Neutrophil (primary cell): ENCODE measurements around the gene MZB1.
A peak's percentile ranks its signal among the peaks of the same experiment; 100 is the strongest.
"Not testable (repeated sequence)": the region's sequence is repeated elsewhere in the genome, so short reads cannot be mapped to it uniquely, and the experiment has no call there.

ENCODE experiments used
- H3K27ac ChIP-seq: fragments of 200-600 bp; sonication (generic); 2 replicates; pipeline ENCODE4 v1.5.1; 2016; ENCODE audit warnings: mild to moderate bottlenecking, moderate library complexity
- H3K27me3 ChIP-seq: fragments of 200-600 bp; sonication (generic); 2 replicates; pipeline ENCODE4 v1.6.0; 2016; ENCODE audit warnings: mild to moderate bottlenecking
- H3K36me3 ChIP-seq: fragments of 200-600 bp; sonication (generic); 2 replicates; pipeline ENCODE4 v1.5.1; 2017
- H3K4me1 ChIP-seq, 2 experiments: fragments of 200-600 bp in 1 of 2; sonication (generic) in 1 of 2; 1 replicate in 1 of 2; 2 replicates in 1 of 2; pipeline versions ENCODE4 v1.5.1 to v1.6.1; 2013 to 2016; ENCODE audit warnings: low read depth in 1 of 2, low read length in 1 of 2, mild to moderate bottlenecking in 1 of 2, moderate library complexity in 1 of 2; ENCODE audit not compliant: control insufficient read depth in 1 of 2, insufficient read depth in 1 of 2
- H3K4me3 ChIP-seq, 2 experiments: fragments of 200-600 bp in 1 of 2; sonication (generic) in 1 of 2; 1 replicate in 1 of 2; 2 replicates in 1 of 2; pipeline ENCODE4 v1.5.1; 2013 to 2016; ENCODE audit warnings: low read depth in 1 of 2, low read length in 1 of 2, mild to moderate bottlenecking in 1 of 2, moderate library complexity in 1 of 2
- H3K9me3 ChIP-seq: fragments of 200-600 bp; sonication (generic); 2 replicates; pipeline ENCODE4 v1.5.1; 2016
- CTCF ChIP-seq: fragments of 200-600 bp; sonication (generic); IDR thresholded peaks from 2 replicates; pipeline ENCODE4 v1.5.1; 2016; ENCODE audit warnings: antibody characterized with exemption

MZB1 gene

GRCh38 chr5:139387611-139388197 lies 2.0 kb downstream of the MZB1 start:
- peaks cover 22% of the 10 kb centered on the region for H3K27me3 ChIP-seq
- no peaks in the 10 kb centered on the region for H3K36me3 ChIP-seq
- peaks cover 57 to 69% of the 10 kb centered on the region in 2 experiments for H3K4me1 ChIP-seq
- H3K27ac ChIP-seq: no peak overlapping the region
- no peaks in the 10 kb centered on the region for H3K9me3 ChIP-seq
- H3K4me3 ChIP-seq: no peak overlapping the region
- no peak for TF ChIP-seq CTCF

GRCh38 chr5:139386956-139387355 lies 2.8 kb downstream of the MZB1 start:
- H3K36me3 ChIP-seq, H3K27ac ChIP-seq, H3K9me3 ChIP-seq, H3K4me3 ChIP-seq: not testable (repeated sequence)
- Histone ChIP-seq H3K27me3 (peaks cover 14% of the 10 kb centered on the region), H3K4me1 (peaks cover 49 to 63% of the 10 kb centered on the region in 2 experiments)

- H3K36me3 ChIP-seq: no peaks in the 10 kb centered on the region
- H3K27me3 ChIP-seq: peaks cover 5% of the 10 kb centered on the region
- H3K4me1 ChIP-seq: peaks cover 43 to 59% of the 10 kb centered on the region in 2 experiments
- no peaks in the 10 kb centered on the region for H3K9me3 ChIP-seq
- TF ChIP-seq CTCF: no peak
- H3K4me3 ChIP-seq: peak overlapping the region; percentile 0 to 64
- H3K27ac ChIP-seq: peak overlapping the region; percentile 86
These were observed 3.7 kb downstream of the MZB1 start for GRCh38 chr5:139386050-139386438.

GRCh38 chr5:139385061-139386049 lies 4.4 kb downstream of the MZB1 start:
- peak overlapping the region; percentile 61 to 64 for H3K4me3 ChIP-seq
- no peaks in the 10 kb centered on the region for H3K27me3 ChIP-seq
- H3K36me3 ChIP-seq: no peaks in the 10 kb centered on the region
- peak overlapping the region; percentile 86 for H3K27ac ChIP-seq
- no peaks in the 10 kb centered on the region for H3K9me3 ChIP-seq
- H3K4me1 ChIP-seq: peaks cover 43 to 59% of the 10 kb centered on the region in 2 experiments
- TF ChIP-seq CTCF: no peak

GRCh38 chr5:139384591-139385051 lies 5.1 kb downstream of the MZB1 start:
- H3K4me3 ChIP-seq: peak overlapping the region; percentile 61 to 64
- peak overlapping the region; percentile 86 for H3K27ac ChIP-seq
- H3K4me1 ChIP-seq: peaks cover 43 to 59% of the 10 kb centered on the region in 2 experiments
- no peaks in the 10 kb centered on the region for H3K36me3 ChIP-seq
- H3K27me3 ChIP-seq: no peaks in the 10 kb centered on the region
- no peak for TF ChIP-seq CTCF
- no peaks in the 10 kb centered on the region for H3K9me3 ChIP-seq
